GM18907 (cell line): ENCODE data around the gene LRRC37A.
"Not testable (repeated sequence)": the region's sequence is repeated elsewhere in the genome, so short reads cannot be mapped to it uniquely, and the experiment has no call there.

Experiments
- ATAC-seq: cut with Tn5 transposase; IDR thresholded peaks from one replicate; pipeline ENCODE4 v1.9.1; 2021; ENCODE audit warnings: mild to moderate bottlenecking, moderate library complexity; ENCODE audit not compliant: unreplicated experiment

Gene LRRC37A

DNA sequence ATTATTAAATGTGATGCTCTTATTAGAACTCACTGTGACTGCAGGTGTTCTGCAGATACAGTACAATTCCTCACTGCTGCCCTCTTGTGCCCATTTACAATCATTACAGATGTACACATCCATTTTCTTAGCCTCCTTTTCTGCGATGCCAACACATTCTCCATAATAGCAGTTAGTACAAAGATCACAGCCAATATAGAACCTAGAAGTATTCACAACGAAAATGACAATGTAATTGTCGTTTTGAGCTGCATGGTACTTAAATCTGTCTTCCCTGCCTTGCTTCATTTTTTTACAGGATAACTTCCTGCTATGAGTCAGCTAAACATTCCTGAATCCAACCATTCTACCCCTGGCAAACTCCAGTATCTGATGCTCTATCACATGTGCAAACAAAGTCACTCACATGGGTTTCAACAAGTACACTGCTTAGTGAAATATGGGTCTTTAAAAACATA, 8.1 kb upstream of the LRRC37A start:
- ATAC-seq = not testable (repeated sequence)

DNA sequence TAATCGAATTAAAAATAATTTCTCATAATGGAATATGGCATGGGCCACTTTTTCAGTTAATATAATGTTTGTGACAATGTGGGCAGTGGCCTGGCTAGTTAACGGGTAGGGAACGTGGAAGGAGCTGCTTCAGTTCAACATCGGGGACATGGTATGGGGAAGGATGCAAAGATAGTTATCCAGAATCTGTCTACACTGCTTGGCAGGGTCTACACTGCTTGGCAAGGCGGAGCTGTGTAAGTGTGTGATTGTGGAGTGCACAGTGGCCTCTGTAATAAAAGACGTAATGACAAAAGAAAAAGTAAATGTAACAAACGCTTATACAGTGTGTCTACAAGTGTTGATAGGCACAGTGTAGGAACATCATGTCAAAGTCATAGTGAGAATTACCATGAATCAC, 7.3 kb upstream of the LRRC37A start:
- ATAC-seq = not testable (repeated sequence)

DNA sequence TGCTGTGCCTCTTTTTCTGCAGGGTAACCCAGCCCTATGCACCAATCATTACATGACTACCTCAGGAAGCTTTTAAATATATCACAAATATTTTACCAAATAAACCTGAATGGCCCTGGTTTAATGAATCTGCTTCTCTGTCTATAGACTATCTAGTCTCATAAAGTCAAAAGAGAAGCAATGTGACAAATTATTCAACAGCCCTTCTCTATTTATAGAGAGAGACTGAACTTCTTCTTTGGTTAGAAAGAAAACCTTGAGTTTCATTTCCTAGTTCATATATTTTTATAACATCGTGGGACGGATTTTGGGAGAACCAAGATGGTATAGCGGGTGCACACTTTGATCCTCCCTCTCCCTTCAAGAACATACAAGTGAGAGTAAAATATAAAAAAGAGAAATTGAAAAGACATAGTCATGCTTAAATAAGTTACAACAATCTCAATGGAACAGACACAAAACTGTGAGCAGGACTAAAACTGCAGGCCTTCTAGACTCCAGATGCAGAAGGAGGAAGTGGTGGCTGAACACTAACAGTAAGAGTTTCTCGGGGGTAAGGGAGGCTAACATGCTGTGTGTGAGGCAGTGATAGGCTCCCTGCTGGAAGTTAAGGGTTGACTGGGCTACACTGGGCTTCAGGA, 3.9 kb upstream of the LRRC37A start:
- ATAC-seq = peak; percentile 95

DNA sequence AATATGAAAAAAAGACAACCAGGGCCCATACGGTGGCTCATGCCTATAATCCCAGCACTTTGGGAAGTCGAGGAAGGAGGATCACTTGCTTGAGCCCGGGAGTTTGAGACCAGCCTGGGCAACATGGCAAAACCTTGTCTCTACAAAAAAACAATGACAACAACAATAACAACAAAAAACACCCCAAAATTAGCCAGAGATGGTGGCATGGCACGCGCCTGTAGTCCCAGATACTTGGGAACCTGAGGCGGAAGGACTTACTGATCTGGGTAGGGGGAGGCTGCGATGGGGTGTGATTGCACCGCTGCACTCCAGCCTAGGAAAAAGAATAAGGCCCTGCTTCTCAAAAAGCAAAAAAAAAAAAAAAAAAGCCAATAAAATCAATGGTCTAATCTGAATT, 3.3 kb upstream of the LRRC37A start:
- ATAC-seq = not testable (repeated sequence)

DNA sequence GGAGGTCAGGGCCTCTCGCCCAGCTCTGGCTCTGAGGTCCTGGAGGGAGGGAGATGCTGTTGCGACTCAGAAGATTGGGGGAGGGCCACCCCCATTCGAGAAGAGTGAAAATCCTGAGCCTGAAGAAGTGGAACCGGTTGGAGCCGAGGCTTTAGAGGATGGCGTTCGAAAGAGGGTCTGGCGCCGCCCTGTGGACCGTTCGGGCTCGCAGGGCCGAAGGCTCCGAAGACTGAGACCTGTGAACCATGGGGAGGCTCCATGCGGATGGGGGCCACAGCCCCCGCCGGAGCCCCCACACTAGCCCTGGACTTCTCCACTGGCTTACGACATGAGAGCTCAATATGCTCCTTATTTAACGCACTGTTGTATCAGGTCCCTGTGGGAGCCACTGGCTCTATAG, 46.3 kb downstream of the LRRC37A start:
- not testable (repeated sequence) for ATAC-seq

DNA sequence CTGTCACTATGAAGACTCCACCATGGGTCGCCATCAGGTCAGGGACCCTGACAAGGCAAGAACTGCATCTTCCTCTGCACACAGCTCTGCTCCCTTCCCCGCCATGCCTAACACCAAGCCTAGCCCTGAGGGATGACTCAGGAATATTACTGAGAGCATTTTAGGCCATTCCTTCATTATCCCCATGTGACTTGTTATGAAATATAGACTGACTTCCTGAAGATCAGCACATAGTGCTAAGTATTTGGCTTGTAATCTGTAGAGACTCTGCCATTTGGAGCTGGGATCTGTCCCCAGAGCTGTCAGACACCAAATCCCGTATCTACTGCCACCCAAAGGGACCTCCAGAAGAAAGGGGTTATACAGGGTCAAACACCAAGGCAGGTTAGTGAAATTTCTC, 47.2 kb downstream of the LRRC37A start:
- not testable (repeated sequence) for ATAC-seq

DNA sequence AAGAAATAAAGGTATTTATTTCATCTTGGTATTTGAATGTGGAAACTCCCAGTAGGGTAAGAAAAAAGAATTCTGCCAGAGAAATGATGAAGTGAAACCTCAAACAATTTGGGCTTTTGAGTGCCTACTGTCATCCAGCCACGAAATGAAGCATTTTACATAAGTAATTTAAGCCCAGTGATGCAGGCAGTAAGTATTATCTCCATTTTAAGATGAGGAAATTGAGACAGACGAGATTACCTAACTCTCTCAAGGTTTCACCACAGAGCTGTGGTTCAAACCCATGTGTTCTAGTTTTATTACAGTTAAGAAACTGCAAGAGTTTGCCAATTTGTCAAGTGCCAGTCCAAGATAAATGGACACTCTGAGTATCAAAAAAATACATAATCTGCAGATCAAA, 53.4 kb downstream of the LRRC37A start:
- peak; percentile 55 for ATAC-seq

DNA sequence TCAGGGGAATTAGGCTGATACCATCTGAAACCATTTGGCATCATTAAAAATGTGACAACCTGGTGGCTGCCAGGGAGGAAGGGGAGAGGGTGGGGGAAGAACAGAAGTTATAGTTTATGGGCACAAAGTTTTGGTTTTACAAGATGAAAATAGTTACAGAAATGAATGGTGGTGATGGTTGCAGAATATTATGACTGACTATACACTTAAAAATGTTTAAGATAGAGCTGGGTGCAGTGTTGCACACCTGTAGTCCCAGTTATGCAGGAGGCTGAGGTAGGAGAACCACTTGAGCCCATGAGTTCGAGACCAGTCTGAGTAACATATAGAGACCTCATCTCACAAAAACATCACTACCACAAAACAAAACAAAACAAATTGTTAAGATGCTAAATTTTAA, 54.1 kb downstream of the LRRC37A start:
- not testable (repeated sequence) for ATAC-seq

DNA sequence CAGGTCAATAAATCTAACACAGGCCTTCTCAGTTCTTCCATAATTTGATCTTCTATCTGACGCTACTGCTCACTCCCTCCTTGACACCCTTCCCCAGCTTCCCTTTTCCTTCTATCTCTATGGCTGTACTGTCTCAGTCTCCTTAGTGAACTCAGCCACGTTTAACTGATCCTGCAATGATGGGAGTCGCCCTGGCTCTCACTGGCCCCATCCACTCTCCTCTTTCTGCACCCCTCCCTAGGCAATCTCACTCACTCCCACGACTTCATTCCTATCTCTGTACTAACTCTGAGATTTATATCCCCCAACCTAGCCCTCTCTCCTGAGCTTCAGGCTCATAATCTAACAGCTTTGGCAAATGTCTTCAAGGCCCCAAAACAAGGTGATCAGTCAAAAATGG, 58.9 kb downstream of the LRRC37A start:
- not testable (repeated sequence) for ATAC-seq

DNA sequence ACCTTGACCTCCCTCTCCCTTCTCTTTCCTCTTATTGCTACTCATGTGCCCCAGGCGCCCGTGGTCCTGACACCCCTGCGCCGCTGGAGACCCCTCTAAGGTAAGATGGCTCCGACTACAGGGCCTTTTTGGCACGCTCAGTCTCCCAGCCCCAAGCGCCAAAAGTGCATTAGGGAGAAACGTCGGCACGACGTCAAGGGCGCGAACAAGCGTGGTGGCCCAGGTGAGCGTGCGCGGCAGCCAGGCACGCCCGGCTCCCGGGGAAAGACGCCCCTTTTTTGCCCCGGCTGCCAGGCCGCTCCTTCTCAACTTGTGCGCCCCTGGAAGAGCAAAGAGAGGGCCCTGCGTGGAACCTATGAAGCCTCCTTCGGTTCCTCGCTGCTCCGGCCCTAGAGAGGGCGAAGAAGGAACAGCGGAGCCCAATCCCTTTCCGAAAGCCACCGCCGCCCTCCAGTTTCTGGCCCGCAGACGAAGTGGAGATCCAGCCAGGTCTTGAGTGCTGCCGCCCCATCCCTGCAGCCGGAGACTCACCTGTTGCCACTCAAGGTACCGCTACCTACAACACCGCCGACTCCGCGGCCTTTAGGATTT, 66.3 kb downstream of the LRRC37A start:
- peak; percentile 48 for ATAC-seq

DNA sequence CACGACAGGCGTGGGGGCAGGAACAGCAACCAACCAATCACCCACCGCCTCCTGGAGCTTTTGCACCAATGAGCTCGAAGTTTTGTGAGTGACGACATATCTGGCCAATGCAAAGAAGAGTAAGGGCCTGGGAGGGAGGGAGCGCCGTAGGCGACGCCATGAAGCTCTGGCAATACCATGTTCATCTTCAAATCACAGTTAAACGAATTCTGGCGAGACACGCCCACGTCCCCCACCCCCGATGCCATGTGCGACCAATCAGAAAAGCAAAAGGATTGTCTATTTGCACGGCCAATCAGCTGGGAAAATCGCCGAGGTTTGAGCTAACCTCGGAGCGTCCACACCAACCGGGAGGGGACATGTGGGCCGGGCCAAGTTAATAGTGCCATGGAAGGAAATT, 66.8 kb downstream of the LRRC37A start, which contains the start of gene ARL17B:
ARL17B (minus strand) TSS at position 12 of the 400 bp plus-strand sequence. CDS start 3,369 bp downstream, outside the sequence.
- ATAC-seq = peak; percentile 86

DNA sequence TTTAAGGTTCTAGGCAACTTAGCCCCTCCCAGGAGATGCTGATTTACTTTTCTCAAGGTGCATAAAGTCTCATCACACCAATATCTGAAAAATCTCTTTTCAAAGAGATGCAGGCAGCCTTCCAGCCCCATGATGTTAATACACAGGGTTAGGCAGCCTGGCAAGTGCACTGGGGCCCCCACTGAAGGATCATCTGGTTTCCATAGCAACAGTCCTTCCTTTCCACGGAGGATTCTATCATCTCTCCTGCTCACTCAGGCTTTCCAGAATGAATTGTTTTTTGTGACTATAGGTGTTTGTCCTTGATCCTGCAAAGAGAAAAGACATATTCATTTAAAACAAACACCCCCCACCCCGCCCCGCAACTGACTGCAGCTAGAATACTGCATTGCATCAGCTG, 72.6 kb downstream of the LRRC37A start:
- not testable (repeated sequence) for ATAC-seq

DNA sequence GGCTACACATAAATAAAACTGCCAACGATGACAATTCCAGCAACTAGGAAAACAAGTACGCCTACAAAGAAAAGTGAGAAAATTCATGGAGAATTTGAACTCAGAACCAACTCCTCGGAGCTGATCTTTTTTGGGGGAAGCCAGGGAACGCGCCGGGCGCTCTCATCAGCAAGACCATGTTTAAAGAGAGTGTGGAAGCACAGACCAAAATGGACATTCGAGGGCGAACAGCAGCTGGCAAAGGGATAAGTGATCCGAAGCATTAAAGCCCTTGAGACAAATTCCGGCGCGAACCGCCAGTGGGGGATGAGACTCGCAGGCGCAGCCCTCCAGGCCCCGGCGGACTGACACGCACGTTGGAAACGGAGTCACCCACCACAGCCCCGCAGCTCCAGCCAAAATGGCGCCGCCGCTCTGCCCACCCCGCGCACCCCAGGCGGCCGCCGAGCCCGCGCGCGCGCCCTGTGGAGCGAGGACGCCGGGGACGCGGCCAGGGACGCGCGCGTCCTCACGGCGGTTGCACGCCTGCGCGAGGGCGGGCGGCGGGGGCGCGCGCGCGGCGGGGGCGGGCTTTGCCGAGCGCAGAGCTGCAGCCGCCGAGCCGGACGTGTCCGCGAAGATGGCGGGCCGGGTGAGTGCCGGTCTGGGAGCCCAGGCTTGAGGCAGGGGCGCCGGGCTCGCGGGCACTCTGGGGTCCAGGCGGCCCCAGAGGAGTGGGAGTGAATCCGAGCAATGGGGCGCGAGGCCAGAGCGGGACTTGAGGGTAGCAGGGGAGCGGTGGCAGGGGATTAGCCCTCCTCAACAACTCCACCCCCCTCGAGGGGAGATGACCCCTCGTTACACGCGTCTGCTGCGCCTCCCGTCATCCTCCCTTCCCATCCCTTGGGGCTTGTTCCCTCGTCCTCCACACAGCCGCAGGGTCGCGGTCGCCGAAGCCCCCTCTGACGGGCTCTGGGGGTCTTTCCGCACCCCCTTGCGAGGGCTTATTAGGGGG, 77.6 kb downstream of the LRRC37A start:
- peak; percentile 67 for ATAC-seq

DNA sequence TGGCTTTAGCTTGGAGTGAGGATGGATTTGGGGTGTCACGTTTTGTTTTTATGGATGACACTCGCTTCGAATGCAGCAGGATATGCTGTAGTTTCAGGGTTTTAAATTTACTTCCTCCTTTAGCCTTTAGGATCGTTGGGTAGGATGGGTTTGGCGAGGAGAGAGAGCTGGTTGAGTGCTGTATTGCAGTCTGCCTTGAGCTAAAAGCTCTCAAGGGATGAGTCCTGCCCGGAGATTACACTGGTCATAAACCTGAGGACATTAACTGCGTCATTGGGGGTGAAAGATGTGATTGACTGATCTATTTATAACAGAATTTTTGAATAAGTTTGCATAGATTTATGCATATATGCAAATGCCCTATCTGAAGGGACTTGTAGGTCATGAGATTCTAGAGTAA, 78.5 kb downstream of the LRRC37A start:
- ATAC-seq = peak; percentile 40

DNA sequence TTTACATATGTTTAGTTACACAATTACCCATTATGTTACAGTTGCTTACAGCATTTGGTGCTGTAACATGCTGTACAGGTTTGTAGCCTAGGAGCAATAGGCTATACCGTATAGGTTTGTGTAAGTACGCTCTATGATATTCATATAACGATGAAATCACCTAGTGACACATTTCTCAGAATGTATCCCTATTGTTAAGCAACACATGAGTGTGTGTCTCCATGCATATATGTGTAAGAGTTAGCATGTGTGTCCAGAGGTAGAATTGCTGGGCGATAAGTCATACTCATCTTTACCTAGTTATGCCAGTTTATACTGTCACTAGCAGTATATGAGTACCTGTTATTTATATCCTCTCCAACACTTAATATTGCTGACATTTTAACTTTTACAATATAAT, 88.2 kb downstream of the LRRC37A start:
- not testable (repeated sequence) for ATAC-seq

DNA sequence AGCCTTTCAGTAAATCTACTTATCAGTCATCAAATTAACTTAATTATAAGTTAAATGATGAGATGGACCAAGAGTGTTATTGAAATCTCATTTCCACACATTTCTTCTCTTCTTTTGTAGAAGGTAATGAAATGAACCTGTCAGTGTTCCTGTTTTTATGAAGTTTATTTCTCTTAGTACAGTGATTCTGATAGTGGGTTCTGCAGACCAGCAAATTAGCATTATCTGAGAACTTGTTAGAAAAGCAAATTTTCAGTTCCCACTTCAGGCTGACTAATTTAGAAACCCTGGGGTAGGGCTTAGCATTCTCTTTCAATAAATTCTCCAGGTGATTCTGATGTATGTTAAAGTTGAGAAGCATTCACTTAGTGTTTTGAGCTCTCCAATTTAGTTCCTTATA, 90.6 kb downstream of the LRRC37A start:
- not testable (repeated sequence) for ATAC-seq
